NB4 (cell line): Measurements from ENCODE around the gene ZYX.
A peak's percentile ranks its signal among the peaks of the same experiment; 100 is the strongest.

Experiments
- DNase-seq: peaks from one replicate; pipeline ENCODE4 v3.0.0; 2010; ENCODE audit warnings: low read depth
- H3K4me3 ChIP-seq: one replicate; pipeline ENCODE4 v1.5.1; 2011; ENCODE audit warnings: mild to moderate bottlenecking, low read depth, low read length, moderate library complexity
- MAX ChIP-seq: IDR thresholded peaks from 2 replicates; pipeline ENCODE4 v1.6.1; 2011; ENCODE audit warnings: low read depth, low read length
- MYC ChIP-seq: IDR thresholded peaks from 2 replicates; pipeline ENCODE4 v1.6.1; 2011; ENCODE audit warnings: low read depth, low read length
- POLR2A ChIP-seq: IDR thresholded peaks from 2 replicates; pipeline ENCODE4 v1.6.1; 2011; ENCODE audit warnings: mild to moderate bottlenecking; ENCODE audit not compliant: insufficient read length; ENCODE audit errors: extremely low read depth
- TF ChIP-seq, protein P1 (sequence below): IDR thresholded peaks from one replicate; pipeline ENCODE4 v1.5.1; 2012; ENCODE audit warnings: low read depth, low read length

The ZYX gene

GRCh38 chr7:143381427-143382125, 431 bp downstream of the ZYX start:
- peak overlapping the region; percentile 92 for H3K4me3 ChIP-seq
- TF ChIP-seq MYC (no peak), POLR2A (no peak), MAX (no peak)
- TF ChIP-seq, protein P1, sequence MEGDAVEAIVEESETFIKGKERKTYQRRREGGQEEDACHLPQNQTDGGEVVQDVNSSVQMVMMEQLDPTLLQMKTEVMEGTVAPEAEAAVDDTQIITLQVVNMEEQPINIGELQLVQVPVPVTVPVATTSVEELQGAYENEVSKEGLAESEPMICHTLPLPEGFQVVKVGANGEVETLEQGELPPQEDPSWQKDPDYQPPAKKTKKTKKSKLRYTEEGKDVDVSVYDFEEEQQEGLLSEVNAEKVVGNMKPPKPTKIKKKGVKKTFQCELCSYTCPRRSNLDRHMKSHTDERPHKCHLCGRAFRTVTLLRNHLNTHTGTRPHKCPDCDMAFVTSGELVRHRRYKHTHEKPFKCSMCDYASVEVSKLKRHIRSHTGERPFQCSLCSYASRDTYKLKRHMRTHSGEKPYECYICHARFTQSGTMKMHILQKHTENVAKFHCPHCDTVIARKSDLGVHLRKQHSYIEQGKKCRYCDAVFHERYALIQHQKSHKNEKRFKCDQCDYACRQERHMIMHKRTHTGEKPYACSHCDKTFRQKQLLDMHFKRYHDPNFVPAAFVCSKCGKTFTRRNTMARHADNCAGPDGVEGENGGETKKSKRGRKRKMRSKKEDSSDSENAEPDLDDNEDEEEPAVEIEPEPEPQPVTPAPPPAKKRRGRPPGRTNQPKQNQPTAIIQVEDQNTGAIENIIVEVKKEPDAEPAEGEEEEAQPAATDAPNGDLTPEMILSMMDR: no peak
- DNase-seq: no peak

DNA sequence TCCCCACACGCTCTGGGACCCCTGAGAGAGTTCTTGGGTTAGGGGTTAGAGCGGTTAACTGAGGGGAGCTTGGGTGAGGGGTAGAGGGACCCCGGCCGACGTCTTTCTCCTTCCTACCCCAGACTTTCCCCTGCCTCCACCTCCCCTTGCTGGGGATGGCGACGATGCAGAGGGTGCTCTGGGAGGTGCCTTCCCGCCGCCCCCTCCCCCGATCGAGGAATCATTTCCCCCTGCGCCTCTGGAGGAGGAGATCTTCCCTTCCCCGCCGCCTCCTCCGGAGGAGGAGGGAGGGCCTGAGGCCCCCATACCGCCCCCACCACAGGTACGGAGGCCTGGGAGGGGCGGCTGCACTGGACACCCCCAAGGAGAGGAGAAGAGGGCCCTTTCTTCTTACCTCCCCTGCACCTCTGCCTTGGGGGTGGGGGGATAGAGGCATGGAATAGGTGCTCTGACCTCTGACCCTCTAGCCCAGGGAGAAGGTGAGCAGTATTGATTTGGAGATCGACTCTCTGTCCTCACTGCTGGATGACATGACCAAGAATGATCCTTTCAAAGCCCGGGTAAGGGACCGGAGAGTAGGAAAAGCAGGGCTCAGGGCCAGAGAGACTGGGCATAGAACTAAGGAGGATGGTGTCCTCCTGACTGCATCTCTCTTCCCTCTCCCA, 1.1 kb downstream of the ZYX start:
- DNase-seq: no peak
- TF ChIP-seq POLR2A (no peak), MYC (no peak), MAX (no peak)
- TF ChIP-seq, protein P1: no peak
- H3K4me3 ChIP-seq: peak overlapping the region; percentile 92

DNA sequence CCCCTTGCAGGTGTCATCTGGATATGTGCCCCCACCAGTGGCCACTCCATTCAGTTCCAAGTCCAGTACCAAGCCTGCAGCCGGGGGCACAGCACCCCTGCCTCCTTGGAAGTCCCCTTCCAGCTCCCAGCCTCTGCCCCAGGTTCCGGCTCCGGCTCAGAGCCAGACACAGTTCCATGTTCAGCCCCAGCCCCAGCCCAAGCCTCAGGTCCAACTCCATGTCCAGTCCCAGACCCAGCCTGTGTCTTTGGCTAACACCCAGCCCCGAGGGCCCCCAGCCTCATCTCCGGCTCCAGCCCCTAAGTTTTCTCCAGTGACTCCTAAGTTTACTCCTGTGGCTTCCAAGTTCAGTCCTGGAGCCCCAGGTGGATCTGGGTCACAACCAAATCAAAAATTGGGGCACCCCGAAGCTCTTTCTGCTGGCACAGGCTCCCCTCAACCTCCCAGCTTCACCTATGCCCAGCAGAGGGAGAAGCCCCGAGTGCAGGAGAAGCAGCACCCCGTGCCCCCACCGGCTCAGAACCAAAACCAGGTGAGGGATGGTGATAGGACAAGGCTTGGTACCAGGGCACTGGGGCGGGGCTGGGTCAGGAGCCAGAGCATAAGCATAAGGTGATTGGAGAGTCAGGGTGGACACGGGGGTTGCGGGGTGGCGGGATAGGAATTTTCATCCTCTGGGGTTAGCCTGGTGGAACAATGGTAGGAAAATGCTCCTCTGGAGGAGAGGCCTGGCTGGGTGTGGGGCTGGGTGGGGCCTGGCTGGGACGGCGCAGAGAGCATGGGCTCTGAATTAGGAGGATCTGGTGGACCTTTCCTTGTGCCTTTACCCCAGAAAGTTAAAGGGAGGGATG, 1.9 kb downstream of the ZYX start:
- no peak for DNase-seq
- TF ChIP-seq MYC: no peak
- TF ChIP-seq, protein P1: no peak
- TF ChIP-seq MAX: no peak
- no peak for TF ChIP-seq POLR2A
- peak overlapping the region; percentile 92 for H3K4me3 ChIP-seq

DNA sequence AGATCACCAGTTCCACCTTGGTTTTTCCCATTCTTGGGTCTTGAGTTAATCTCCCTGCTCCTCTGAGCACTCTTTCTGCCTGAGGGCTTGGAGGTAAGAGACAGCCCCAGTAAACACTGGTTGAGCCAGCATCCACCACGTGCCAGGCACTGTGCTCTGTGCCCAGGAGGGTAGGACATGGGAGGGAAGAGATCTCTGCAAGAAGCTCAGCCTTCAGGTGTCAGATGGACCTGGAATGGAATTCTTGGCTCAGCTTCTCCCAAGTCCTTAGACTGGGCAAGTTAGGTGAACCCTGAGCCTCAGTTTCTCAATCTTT, 2.5 kb downstream of the ZYX start:
- H3K4me3 ChIP-seq: peak overlapping the region; percentile 92
- no peak for DNase-seq

GRCh38 chr7:143384148-143384547, 3.0 kb downstream of the ZYX start:
- DNase-seq: no peak
- peak overlapping the region; percentile 92 for H3K4me3 ChIP-seq
- TF ChIP-seq MYC (no peak), POLR2A (no peak), MAX (no peak; the same call in 1 of the 2 replicates)
- TF ChIP-seq, protein P1: no peak

More for the DNA sequence above, 2.5 kb downstream of the ZYX start:
- TF ChIP-seq MAX (no peak), POLR2A (no peak), MYC (no peak)
- TF ChIP-seq, protein P1: no peak
